OCI-M1 (cell line): ENCODE data around the gene SLC4A4.

Experiments used
- DNase-seq: peaks from one replicate; lab custom pipeline; 2025; lab: John Stamatoyannopoulos, UW

SLC4A4 gene

GRCh38 chr4:71602289-71602900 is 263.6 kb downstream of the SLC4A4 start:
- DNase-seq, result no peak

DNA sequence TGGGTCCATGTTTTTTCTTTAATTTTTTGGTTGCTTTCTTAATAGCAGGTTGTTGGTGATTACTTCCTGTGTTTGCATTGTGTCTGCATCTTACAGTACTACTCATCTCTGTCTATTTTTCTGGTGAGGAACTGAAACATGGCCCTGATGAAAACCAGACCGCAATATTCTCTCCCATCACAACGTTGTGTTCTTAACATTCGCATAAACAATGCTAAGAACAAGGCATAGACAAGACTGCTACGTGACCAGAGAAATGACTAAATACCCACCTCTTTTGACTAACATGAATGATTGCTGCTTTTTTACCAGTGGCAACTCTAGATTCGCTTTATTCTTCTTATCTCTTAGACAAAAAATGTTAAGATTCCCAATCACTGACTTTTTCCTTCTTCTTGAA is 266.0 kb downstream of the SLC4A4 start:
- no peak for DNase-seq

DNA sequence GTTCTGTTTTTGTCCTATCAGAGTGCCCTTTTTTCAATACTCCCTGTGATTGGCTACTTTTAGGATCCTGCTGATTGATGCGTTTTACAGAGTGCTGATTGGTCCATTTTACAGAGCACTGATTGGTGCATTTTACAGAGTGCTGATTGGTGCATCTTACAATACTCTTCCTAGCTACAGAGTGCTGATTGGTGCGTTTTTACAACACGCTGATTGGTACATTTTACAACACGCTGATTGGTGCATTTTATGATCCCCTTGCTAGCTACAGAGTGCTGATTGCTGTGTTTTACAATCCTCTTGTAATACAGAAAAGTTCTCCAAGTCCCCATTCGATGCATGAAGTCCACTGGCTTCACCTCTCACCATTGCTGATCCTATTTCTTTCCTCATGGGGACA is 268.3 kb downstream of the SLC4A4 start:
- DNase-seq, result no peak

- DNase-seq, result peak; percentile 39
Measured at GRCh38 chr4:71607780-71608677, 269.2 kb downstream of the SLC4A4 start.

DNA sequence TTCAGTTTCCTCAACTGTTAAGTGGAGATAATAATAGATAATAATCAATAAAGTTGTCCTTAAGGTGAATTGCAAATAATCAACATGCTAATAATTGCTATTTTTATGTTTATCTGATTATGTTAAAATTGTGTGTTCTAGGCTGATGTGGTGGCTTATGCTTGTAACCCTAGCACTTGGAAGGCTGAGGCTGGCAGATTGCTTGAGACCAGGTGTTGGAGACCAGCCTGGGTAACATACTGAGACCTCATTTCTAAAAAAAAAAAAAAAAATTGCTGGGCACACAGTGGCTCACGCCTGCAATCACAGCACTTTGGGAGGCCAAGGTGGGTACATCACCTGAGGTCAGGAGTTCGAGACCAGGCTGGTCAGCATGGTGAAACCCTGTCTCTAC is 269.9 kb downstream of the SLC4A4 start:
- no peak for DNase-seq

DNA sequence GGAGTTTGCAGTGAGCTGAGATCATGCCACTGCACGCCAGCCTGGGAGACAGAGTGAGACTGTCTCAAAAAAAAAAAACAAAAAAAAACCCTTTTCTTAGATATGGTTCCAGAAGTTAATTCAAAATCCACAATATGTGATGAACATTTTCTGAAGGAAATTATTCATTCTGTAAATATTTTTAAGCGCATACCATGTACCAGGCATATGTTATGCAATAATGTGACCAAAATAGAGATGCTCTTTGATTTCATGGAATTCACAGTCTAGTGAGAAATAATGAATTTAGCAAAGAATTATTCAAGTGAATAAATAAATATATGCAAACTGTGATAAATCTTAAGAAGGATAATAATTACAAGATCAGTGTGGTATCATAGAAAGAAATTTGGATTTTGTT is 270.3 kb downstream of the SLC4A4 start:
- DNase-seq, result no peak

DNA sequence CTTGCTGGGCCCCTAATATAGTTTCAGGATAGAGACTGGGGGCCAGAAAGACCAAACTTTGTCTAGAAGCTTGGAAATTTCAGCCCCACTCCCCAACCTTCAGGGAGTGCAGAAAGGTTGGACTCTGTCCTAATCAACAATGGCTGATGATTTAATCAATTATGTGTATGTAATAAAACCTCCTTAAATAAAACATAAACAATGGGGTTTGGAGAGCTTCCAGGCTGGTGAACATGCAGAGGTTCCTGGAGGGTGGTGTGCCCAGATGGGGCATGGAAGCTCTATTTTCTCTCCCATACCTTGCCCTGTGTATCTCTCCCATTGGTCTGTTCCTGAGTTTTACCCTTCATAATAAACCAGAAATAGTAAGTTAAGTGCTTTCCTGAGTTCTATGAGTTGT is 270.8 kb downstream of the SLC4A4 start:
- no peak for DNase-seq

DNA sequence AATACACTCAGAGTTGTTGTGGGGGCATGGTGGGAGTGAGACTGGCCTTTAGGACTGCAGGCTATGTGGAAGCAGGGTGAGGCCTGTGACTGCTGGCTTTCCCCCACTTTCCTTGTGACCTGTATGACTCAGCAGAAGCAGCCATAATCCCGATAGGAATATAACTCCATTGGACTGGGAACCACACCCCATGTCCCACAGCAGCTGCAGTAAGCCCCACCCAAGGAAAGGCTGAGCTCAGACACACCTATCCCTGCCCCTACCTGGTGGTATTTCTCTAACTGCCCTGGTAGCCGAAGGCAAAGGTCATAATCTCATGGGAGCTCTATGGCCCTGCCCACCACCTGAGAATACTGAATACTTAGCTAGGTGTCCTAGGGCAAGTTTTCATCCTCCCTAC is 275.8 kb downstream of the SLC4A4 start:
- no peak for DNase-seq

DNA sequence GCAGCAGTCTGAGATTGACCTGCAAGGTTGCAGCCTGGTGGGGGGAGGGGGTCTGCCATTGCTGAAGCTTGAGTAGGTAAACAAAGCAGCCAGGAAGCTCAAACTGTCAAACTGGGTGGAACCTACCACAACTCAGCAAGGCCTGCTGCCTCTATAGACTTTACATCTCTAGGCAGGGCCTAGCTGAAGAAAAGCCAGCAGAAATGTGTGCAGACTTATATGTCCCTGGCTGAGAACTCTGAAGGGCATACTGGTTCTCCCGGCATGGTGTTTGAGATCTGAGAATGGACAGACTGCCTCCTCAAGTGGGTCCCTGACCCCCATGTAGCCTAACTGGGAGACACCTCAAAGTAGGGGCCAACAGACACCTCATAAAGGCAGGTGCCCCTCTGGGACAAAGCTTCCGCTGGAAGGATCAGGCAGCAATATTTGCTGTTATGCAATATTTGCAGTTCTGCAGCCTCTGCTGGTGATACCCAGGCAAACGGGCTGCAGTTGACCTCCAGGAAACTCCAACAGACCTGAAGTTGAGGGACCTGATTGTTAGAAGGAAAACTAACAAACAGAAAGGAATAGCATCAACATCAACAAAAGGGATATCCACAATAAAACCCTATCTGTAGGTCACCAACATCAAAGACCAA is 277.5 kb downstream of the SLC4A4 start:
- DNase-seq, result no peak
